Neuron (in vitro differentiated cells): ENCODE results near the gene NBEA.

Source experiments
- H2AFZ ChIP-seq: one replicate; pipeline ENCODE4 v1.6.1; 2013; ENCODE audit warnings: low read depth, mild to moderate bottlenecking, inconsistent platforms, low read length, moderate library complexity
- H3K27me3 ChIP-seq: one replicate; pipeline ENCODE4 v1.6.1; 2013; ENCODE audit warnings: low read length; ENCODE audit not compliant: insufficient read depth
- H3K36me3 ChIP-seq: one replicate; pipeline ENCODE4 v1.6.1; 2013; ENCODE audit warnings: low read length; ENCODE audit not compliant: insufficient read depth
- H3K4me1 ChIP-seq: one replicate; pipeline ENCODE4 v1.6.1; 2013; ENCODE audit warnings: low read length; ENCODE audit not compliant: insufficient read depth
- H3K4me3 ChIP-seq: 2 replicates; pipeline ENCODE4 v1.5.1; 2013; ENCODE audit warnings: mild to moderate bottlenecking, low read length, moderate library complexity
- H3K9me3 ChIP-seq: one replicate; pipeline ENCODE4 v1.6.1; 2013; ENCODE audit warnings: low read length

The NBEA gene

DNA sequence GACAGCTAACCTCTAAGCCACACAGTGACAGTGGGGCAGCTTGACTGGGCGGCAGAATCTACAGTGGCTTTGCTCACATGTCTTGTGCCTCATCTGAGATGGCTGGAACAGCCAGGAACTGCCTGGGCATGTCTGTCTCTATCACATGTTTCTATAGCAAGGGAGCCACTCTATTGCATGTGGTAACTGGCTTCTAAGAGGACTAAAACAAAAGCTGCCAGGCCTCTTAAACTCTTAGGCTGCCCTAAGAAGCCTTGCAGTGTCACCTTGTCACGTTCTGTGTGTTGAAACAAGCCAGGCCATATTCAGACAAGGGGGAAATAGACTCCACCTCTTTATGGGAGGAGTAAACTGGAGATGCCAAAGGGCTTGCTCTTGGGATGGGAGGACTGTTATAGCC lies 657.3 kb downstream of the NBEA start:
- H2AFZ ChIP-seq = no peak overlapping the region
- H3K36me3 ChIP-seq = no peaks in the 10 kb centered on the region
- peaks cover 3% of the 10 kb centered on the region for H3K4me1 ChIP-seq
- no peaks in the 10 kb centered on the region for H3K9me3 ChIP-seq
- no peak overlapping the region for H3K4me3 ChIP-seq
- H3K27me3 ChIP-seq = no peaks in the 10 kb centered on the region

DNA sequence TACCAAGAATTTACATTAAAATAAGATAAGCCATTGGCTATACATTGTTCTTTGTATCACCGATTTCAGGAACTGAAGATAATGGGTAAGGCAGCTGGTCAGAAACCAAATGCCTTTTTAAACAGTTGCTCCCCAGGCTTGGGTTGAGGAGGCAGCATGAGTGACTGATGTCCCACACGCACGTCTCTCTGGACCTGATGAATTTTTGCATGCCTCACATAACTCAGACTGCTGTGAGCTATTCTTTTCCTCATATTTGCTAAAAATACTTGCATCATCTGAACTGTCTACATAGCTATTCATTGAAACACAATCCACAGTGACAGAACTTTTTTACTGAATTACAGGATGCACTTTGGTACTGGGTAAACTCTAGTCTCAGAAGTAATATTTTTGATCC lies 658.1 kb downstream of the NBEA start:
- no peak overlapping the region for H3K4me3 ChIP-seq
- H3K9me3 ChIP-seq = no peaks in the 10 kb centered on the region
- H2AFZ ChIP-seq = no peak overlapping the region
- no peaks in the 10 kb centered on the region for H3K27me3 ChIP-seq
- no peaks in the 10 kb centered on the region for H3K36me3 ChIP-seq
- H3K4me1 ChIP-seq = peaks cover 3% of the 10 kb centered on the region

DNA sequence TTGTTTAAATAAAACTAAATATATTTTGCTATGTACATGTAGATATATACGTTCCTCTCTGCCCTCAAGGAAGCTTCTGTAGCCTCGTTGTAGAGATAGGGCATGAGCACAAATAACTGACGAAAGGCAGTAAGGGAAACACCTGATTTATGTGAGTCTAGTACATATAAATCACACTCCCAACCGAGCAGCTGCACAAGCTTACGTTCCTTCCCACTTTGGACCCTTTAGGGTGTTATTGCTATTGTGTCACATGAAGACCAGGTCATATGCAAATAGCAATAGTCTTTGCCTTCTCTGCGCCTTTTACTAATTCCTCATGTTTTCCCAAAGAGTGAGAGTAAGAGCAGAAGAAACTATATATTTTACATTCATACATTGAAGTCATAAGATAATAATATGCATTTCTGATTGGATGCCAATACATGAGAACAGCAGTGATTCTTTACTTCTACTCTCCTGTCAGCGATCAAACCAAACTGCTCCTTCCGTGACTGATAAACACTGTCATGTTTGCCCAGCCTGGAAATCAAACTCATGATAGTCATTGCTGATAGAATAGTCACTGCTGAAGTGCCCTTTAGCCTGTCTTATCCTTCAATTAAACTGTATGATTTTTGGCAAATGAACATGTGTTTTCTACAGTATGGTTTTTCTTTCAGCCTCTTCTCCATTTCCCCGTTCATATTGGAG lies 661.7 kb downstream of the NBEA start:
- Histone ChIP-seq H2AFZ (no peak overlapping the region), H3K4me3 (no peak overlapping the region), H3K9me3 (no peaks in the 10 kb centered on the region), H3K27me3 (no peaks in the 10 kb centered on the region), H3K4me1 (no peaks in the 10 kb centered on the region), H3K36me3 (peaks cover 4% of the 10 kb centered on the region)

DNA sequence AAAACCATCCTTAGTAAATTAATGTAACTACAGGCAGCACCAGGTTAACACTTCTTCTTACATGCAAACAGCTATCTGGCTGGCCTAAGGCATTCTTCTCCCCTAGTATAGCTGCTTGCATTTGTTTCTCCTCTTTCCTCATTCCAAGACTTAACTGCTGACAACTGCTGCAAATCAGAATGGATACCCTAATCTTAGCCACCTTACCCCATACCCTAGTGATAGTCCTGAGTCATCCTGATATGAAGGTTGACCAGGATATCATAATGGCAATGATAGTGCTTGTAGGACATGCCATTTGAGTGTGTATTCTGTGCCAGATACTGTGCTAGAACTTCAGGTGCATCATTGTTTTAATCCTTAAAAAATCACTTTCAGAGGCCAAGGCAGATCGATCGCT lies 672.6 kb downstream of the NBEA start:
- H3K4me1 ChIP-seq = no peaks in the 10 kb centered on the region
- H2AFZ ChIP-seq = no peak overlapping the region
- no peaks in the 10 kb centered on the region for H3K27me3 ChIP-seq
- H3K9me3 ChIP-seq = no peaks in the 10 kb centered on the region
- no peak overlapping the region for H3K4me3 ChIP-seq
- H3K36me3 ChIP-seq = no peaks in the 10 kb centered on the region

DNA sequence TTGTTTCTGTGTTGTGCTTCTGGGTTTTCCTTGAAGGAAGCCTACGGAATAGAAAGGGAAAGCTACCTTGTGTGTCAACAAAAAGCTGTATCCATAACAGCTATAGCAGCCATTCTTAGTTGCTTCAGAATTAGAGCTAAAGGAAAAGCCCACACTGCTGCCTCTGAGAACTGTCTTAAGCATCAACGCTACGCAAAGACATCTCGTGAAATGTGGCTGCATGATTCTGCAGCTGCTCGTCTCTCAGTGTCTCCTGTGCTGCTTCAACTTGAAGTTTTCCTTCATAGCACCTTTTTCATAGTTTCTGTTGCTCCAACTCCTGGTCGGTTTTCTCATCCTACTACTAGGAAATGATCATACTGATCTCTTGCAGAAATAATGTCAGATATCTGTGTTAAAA lies 675.4 kb downstream of the NBEA start:
- H3K36me3 ChIP-seq = no peaks in the 10 kb centered on the region
- no peaks in the 10 kb centered on the region for H3K9me3 ChIP-seq
- no peaks in the 10 kb centered on the region for H3K27me3 ChIP-seq
- no peaks in the 10 kb centered on the region for H3K4me1 ChIP-seq
- H2AFZ ChIP-seq = no peak overlapping the region
- H3K4me3 ChIP-seq = no peak overlapping the region

DNA sequence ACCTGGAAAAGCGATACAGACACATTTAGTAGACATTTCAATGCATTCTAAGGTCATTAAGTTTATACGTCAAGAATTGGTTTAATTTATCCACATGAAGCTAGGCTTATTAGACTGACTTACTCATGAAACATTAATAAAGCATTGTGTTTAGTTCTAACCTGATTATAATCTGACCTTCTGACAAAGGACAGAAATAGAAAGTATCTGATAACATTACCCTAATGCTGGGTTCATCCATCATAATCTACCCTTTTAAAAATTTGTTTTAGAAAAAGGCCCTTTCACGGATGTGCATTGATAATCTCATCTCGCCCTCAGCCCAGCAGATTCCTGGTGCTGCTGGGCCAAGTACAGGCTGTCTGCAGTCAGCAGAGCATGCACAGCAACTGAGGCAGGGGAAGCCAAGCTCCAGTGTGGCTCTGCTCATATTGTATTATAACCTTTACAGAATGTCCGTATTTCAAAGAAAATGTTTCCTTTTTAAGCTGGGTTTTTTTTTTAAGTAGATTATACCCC lies 676.6 kb downstream of the NBEA start:
- Histone ChIP-seq H3K36me3 (no peaks in the 10 kb centered on the region), H3K27me3 (no peaks in the 10 kb centered on the region), H3K4me3 (no peak overlapping the region), H2AFZ (no peak overlapping the region), H3K9me3 (no peaks in the 10 kb centered on the region), H3K4me1 (no peaks in the 10 kb centered on the region)

DNA sequence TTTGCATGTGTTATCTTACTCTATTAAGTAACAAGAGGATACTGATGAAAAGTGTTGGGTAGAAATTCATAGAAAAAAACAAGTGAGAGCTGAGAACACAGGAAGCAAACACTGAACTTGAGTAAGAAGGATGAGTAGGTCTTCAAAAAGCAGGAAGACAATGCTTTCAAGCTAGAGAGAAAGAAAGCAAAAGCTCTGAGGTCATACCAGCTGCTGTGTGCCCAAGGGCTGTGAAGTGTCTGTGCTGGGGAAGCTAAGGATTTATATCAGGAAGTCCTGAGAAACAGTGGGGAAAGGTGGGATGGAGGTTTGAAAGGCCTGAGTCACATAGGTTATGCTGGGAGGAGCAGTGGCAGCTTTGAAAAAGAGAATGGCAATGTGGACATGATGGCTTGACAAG lies 679.9 kb downstream of the NBEA start:
- H3K4me3 ChIP-seq = no peak overlapping the region
- no peaks in the 10 kb centered on the region for H3K27me3 ChIP-seq
- H2AFZ ChIP-seq = no peak overlapping the region
- no peaks in the 10 kb centered on the region for H3K9me3 ChIP-seq
- H3K36me3 ChIP-seq = no peaks in the 10 kb centered on the region
- no peaks in the 10 kb centered on the region for H3K4me1 ChIP-seq

DNA sequence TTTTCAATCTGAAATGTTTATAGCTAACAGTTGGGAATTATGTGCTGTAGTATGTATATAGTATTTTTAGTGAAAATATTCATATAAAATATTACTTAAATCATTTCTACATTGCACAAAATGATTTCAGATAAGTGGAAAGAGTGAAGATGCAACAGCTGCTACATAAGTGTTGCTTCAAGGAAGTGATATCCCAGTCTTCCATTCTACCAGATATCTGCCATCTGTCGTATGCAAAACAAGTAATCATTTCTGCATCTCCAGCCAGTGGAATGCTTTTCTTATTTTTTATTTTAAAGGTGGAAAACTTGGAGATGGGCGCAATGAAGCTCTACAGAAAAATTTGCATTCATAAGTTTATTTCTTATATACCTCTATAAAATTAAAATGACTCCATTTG lies 687.0 kb downstream of the NBEA start:
- H3K4me3 ChIP-seq = no peak overlapping the region
- no peaks in the 10 kb centered on the region for H3K36me3 ChIP-seq
- no peaks in the 10 kb centered on the region for H3K9me3 ChIP-seq
- no peaks in the 10 kb centered on the region for H3K4me1 ChIP-seq
- H2AFZ ChIP-seq = no peak overlapping the region
- no peaks in the 10 kb centered on the region for H3K27me3 ChIP-seq

DNA sequence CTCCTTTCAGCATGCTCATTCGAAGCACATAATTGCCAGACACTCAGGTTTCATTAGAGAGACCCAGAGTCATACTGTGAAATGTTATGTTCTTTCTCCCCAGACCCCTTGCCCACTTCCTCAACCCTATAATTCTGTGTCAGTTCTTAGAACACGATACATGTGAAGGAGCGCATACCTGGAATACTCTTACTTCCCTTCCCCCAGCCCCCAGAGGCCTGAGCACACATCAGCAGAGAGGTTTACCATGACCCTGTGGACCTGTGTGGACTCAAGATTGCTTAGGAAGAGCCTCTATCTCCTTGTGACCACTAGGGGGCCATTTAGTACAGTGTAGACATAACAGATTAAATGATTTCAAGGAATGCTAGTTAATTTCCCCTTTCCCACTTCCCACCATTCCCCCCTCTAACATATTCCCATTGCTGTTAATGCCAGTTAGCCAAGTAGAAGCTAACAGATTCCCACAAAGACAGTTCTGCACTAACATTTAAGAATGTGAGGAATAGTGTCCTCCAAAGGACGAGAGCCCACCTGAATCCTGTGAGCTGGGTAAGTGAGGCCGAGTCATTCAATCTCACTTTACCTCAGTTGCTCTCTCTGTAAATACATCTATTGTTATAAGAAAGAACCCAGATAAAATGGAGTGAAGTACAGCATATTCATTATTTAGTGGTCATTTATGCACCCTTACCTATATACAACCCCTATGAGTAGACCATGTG lies 688.6 kb downstream of the NBEA start:
- Histone ChIP-seq H3K4me1 (no peaks in the 10 kb centered on the region), H2AFZ (no peak overlapping the region), H3K27me3 (no peaks in the 10 kb centered on the region), H3K36me3 (no peaks in the 10 kb centered on the region), H3K9me3 (no peaks in the 10 kb centered on the region), H3K4me3 (no peak overlapping the region)

- H3K4me3 ChIP-seq = no peak overlapping the region
- H2AFZ ChIP-seq = no peak overlapping the region
- no peaks in the 10 kb centered on the region for H3K9me3 ChIP-seq
- no peaks in the 10 kb centered on the region for H3K27me3 ChIP-seq
- no peaks in the 10 kb centered on the region for H3K36me3 ChIP-seq
- no peaks in the 10 kb centered on the region for H3K4me1 ChIP-seq
Measured at GRCh38 chr13:35631666-35632065, 689.6 kb downstream of the NBEA start.

DNA sequence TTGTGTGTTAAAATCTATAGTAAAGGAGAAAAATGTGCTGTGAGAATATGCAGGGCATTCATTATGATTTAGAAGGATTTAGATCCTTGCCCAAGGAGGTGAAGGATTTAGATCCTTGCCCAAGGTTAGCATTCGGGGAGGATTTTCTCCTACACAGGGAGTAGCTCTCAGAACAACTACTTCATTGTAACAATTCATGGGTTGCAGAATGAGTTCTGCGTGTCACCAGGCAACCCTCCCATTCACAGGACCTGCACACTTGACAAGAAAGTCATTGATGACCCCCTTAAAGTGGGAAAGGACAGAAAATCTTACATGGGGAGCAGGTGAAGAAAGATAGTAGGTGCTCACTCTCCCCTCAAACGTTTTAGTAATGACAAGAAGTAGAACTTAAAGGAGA lies 701.6 kb downstream of the NBEA start:
- H3K4me3 ChIP-seq = no peak overlapping the region
- H3K4me1 ChIP-seq = peaks cover 9% of the 10 kb centered on the region
- H2AFZ ChIP-seq = no peak overlapping the region
- no peaks in the 10 kb centered on the region for H3K27me3 ChIP-seq
- H3K36me3 ChIP-seq = no peaks in the 10 kb centered on the region
- H3K9me3 ChIP-seq = no peaks in the 10 kb centered on the region

DNA sequence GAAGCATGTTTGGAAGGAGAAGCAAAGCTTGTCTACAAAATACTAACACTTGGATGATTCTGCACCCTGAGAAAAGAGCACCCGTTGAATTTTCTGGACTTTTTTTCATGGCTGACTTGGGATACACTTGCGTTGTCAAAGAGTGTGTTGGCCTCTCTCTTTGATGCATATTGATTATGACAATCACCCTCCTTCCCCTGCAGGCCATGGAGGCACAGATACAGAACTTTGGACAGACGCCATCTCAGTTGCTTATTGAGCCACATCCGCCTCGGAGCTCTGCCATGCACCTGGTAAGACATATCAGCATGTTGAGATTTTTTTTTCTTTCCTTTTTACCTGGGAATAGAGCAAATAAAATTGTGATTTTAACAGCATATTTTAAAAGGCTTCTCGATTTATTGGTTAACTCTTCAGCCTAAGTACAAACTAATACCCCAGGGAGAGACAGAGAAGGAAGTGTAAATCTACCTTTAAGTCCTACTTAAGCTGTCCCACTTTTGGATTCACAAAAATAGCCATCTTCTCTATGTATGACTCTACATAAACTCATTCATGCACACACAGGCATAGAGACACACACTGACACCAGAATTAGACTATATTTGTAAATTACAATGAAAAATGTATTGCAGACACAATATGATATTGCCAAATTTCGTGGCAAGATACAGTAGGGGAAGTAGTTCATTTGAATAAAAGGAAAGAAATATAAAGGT lies 704.1 kb downstream of the NBEA start:
- H3K9me3 ChIP-seq = no peaks in the 10 kb centered on the region
- no peak overlapping the region for H2AFZ ChIP-seq
- H3K36me3 ChIP-seq = peaks cover 5% of the 10 kb centered on the region
- no peaks in the 10 kb centered on the region for H3K27me3 ChIP-seq
- peaks cover 14% of the 10 kb centered on the region for H3K4me1 ChIP-seq
- H3K4me3 ChIP-seq = no peak overlapping the region

DNA sequence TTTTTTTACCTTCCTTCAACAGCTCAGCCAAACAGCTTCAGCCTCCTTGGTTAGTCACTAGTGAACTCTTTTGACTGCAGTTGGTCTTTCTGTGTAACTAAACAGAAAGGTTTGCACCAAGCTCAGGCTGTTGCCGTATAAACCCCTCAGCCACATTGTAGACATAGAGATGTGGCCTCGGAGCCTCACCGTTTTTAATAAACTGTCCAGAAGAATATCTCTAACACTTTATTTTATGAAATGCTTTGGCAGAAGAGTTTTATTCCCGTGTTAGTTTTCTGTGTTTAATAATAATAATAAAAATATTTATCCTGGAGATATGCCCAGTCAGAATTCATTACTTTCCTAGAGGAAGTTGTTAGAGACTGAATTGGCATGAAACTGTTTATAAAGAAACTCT lies 706.1 kb downstream of the NBEA start:
- Histone ChIP-seq H3K4me3 (no peak overlapping the region), H3K27me3 (no peaks in the 10 kb centered on the region), H3K36me3 (peaks cover 5% of the 10 kb centered on the region), H3K4me1 (peaks cover 12% of the 10 kb centered on the region), H3K9me3 (no peaks in the 10 kb centered on the region), H2AFZ (no peak overlapping the region)
